NB4 (cell line): Measurements from ENCODE around the gene ZKSCAN5.

Experiments
- DNase-seq: peaks from one replicate; pipeline ENCODE4 v3.0.0; 2010; ENCODE audit warnings: low read depth
- H3K4me3 ChIP-seq: one replicate; pipeline ENCODE4 v1.5.1; 2011; ENCODE audit warnings: mild to moderate bottlenecking, low read depth, low read length, moderate library complexity
- MYC ChIP-seq: IDR thresholded peaks from 2 replicates; pipeline ENCODE4 v1.6.1; 2011; ENCODE audit warnings: low read depth, low read length
- POLR2A ChIP-seq: IDR thresholded peaks from 2 replicates; pipeline ENCODE4 v1.6.1; 2011; ENCODE audit warnings: mild to moderate bottlenecking; ENCODE audit not compliant: insufficient read length; ENCODE audit errors: extremely low read depth
- TF ChIP-seq, protein P1 (sequence below): IDR thresholded peaks from one replicate; pipeline ENCODE4 v1.5.1; 2012; ENCODE audit warnings: low read depth, low read length
- TF ChIP-seq, protein P2 (sequence below): IDR thresholded peaks from 2 replicates; pipeline ENCODE4 v1.6.1; 2011; ENCODE audit warnings: low read depth, low read length

Gene ZKSCAN5

DNA sequence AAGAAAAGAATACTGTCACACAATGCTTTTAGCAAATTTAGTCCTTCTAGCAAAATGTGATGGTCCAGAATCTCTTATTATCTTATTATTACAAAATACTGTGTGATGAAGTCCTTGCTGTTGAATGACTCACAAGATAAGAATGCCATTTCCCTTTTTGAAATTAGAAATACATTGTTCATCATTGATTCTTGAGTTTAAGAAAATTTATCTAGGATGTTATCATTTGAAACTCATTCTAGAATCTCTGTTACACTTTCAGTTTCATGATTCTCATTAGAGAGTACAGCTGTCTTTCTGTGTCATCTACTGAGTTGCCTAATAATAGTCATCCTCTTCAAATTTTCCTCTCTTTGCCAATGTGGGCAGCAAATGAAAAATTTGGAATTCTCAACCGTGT lies 9.6 kb downstream of the ZKSCAN5 start:
- H3K4me3 ChIP-seq: no peak overlapping the region
- TF ChIP-seq MYC (no peak), POLR2A (no peak)
- TF ChIP-seq, protein P1, sequence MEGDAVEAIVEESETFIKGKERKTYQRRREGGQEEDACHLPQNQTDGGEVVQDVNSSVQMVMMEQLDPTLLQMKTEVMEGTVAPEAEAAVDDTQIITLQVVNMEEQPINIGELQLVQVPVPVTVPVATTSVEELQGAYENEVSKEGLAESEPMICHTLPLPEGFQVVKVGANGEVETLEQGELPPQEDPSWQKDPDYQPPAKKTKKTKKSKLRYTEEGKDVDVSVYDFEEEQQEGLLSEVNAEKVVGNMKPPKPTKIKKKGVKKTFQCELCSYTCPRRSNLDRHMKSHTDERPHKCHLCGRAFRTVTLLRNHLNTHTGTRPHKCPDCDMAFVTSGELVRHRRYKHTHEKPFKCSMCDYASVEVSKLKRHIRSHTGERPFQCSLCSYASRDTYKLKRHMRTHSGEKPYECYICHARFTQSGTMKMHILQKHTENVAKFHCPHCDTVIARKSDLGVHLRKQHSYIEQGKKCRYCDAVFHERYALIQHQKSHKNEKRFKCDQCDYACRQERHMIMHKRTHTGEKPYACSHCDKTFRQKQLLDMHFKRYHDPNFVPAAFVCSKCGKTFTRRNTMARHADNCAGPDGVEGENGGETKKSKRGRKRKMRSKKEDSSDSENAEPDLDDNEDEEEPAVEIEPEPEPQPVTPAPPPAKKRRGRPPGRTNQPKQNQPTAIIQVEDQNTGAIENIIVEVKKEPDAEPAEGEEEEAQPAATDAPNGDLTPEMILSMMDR: no peak
- TF ChIP-seq, protein P2, sequence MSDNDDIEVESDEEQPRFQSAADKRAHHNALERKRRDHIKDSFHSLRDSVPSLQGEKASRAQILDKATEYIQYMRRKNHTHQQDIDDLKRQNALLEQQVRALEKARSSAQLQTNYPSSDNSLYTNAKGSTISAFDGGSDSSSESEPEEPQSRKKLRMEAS: no peak
- DNase-seq: no peak

DNA sequence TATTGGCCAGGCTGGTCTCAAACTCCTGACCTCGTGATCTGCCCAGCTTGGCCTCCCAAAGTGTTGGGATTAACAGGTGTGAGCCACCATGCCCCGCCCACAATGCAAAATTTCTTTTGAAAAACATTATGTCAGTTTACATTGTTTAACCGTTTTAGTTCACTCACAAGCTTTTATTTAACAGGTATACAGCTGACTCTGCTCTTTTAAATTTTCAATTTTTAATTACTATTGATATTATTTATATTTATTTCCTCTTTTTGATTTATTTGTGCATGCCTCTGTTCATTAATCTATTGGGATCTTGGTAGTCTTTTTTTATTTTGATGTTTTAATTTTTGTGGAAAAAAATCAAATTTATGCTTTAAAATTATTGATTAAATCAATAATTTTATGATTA lies 16.9 kb downstream of the ZKSCAN5 start:
- DNase-seq: no peak
- TF ChIP-seq MYC (no peak), POLR2A (no peak)
- TF ChIP-seq, protein P2: no peak
- TF ChIP-seq, protein P1: no peak
- no peak overlapping the region for H3K4me3 ChIP-seq

DNA sequence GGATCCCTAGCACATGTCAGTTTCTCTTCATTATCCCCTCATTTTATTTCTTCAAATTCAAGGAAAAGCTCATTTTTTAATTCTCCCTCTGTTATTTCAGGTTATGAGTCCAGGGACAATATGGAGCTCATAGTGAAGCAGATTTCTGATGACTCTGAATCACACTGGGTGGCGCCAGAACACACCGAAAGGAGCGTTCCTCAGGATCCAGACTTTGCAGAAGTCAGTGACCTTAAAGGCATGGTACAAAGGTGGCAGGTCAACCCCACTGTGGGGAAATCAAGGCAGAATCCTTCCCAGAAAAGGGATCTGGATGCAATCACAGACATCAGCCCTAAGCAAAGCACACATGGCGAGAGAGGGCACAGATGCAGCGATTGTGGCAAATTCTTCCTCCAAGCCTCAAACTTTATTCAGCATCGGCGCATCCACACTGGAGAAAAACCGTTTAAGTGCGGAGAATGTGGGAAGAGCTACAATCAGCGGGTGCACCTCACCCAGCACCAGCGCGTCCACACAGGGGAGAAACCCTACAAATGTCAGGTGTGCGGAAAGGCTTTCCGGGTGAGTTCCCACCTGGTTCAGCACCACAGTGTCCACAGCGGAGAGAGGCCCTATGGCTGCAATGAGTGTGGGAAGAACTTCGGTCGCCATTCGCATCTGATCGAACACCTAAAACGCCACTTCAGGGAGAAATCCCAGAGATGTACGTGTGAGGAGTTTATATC lies 21.4 kb downstream of the ZKSCAN5 start:
- peak; percentile 67 for DNase-seq
- TF ChIP-seq, protein P1: peak; percentile 63
- TF ChIP-seq, protein P2: no peak; the same call in 1 of the 2 replicates
- TF ChIP-seq POLR2A (no peak), MYC (no peak)

DNA sequence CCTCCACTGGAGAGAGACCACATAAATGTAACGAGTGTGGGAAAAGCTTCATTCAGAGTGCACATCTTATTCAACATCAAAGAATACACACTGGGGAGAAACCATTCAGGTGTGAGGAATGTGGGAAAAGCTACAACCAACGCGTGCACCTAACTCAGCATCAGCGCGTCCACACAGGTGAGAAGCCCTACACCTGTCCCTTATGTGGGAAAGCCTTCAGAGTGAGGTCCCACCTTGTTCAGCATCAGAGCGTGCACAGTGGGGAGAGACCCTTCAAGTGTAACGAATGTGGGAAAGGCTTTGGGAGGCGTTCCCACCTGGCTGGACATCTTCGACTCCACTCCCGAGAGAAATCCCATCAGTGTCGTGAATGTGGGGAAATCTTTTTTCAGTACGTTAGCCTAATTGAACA lies 26.9 kb downstream of the ZKSCAN5 start:
- no peak for DNase-seq
- TF ChIP-seq, protein P1: no peak
- no peak for TF ChIP-seq POLR2A
- TF ChIP-seq, protein P2: no peak
- TF ChIP-seq MYC: no peak
- no peak overlapping the region for H3K4me3 ChIP-seq

More for the DNA sequence above, 21.4 kb downstream of the ZKSCAN5 start:
- H3K4me3 ChIP-seq: no peak overlapping the region

DNA sequence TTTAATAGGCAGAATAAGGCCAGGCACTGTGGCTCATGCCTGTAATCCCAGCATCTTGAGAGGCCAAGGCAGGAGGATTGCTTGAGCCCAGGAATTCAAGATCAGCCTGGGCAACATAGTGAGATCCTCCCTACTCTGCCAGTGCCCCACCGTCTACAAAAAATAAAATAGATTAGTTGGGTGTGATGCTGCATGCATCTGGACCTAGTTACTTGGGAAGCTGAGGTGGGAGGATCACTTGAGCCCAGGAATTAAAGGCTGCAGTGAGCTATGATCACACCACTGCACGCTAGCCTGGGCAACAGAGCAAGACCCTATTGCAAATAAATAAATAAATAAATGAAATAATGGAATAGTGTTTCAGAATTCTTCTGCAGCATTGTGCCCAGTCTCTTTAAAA lies 31.2 kb downstream of the ZKSCAN5 start:
- DNase-seq: no peak
- TF ChIP-seq, protein P1: no peak
- TF ChIP-seq, protein P2: no peak
- TF ChIP-seq MYC: no peak
- TF ChIP-seq POLR2A: no peak

More for the DNA sequence above, 31.2 kb downstream of the ZKSCAN5 start:
- H3K4me3 ChIP-seq: no peak overlapping the region
